NOMO-1 treated with dmso at 0.1 percent for 144 hours (cell line): ENCODE measurements around the gene MORN1.

Experiments used
- DNase-seq: peaks from one replicate; lab custom pipeline; 2025; ENCODE audit not compliant: unreplicated experiment; lab: John Stamatoyannopoulos, UW

The MORN1 gene

GRCh38 chr1:2405588-2406295 lies 14.4 kb upstream of the MORN1 start:
- no peak for DNase-seq

GRCh38 chr1:2404890-2405511 lies 13.6 kb upstream of the MORN1 start:
- no peak for DNase-seq

- DNase-seq, result no peak
Measured at GRCh38 chr1:2404142-2404889, 13.0 kb upstream of the MORN1 start.

GRCh38 chr1:2403273-2403672 lies 11.9 kb upstream of the MORN1 start:
- DNase-seq, result no peak

GRCh38 chr1:2402420-2402819 lies 11.1 kb upstream of the MORN1 start:
- no peak for DNase-seq

GRCh38 chr1:2400950-2401649 lies 9.7 kb upstream of the MORN1 start:
- no peak for DNase-seq

GRCh38 chr1:2400576-2400909 lies 9.2 kb upstream of the MORN1 start:
- DNase-seq, result no peak

- no peak for DNase-seq
Measured at GRCh38 chr1:2399890-2400575, 8.7 kb upstream of the MORN1 start.

GRCh38 chr1:2398871-2399270 lies 7.5 kb upstream of the MORN1 start:
- DNase-seq, result no peak

- no peak for DNase-seq
Measured at GRCh38 chr1:2397007-2397679, 5.8 kb upstream of the MORN1 start.

- no peak for DNase-seq
Measured at GRCh38 chr1:2396476-2396875, 5.1 kb upstream of the MORN1 start.

- no peak for DNase-seq
Measured at GRCh38 chr1:2396059-2396458, 4.7 kb upstream of the MORN1 start.

GRCh38 chr1:2395245-2395644 lies 3.9 kb upstream of the MORN1 start:
- DNase-seq, result no peak

- DNase-seq, result no peak
Measured at GRCh38 chr1:2394761-2395160, 3.4 kb upstream of the MORN1 start.

GRCh38 chr1:2394220-2394619 lies 2.9 kb upstream of the MORN1 start:
- no peak for DNase-seq

- DNase-seq, result no peak
Measured at GRCh38 chr1:2393471-2393877, 2.1 kb upstream of the MORN1 start.

GRCh38 chr1:2392686-2393085 lies 1.3 kb upstream of the MORN1 start:
- no peak for DNase-seq

GRCh38 chr1:2391931-2392509 lies 666 bp upstream of the MORN1 start:
- DNase-seq, result no peak

- DNase-seq, result no peak
Measured at GRCh38 chr1:2389644-2390043, 1.7 kb downstream of the MORN1 start.
